Measurements from ENCODE around the gene DENND1A. TPM values are rescaled to one million over a fixed set of nuclear protein-coding genes. Genes with fewer than 3 reads are reported as not detected.
A peak's percentile ranks its signal among the peaks of the same experiment; 100 is the strongest.

The DENND1A gene
- total and polyA plus RNA-seq, 2 donors from 2014 or later = 16.3 to 19.6 TPM

DNA sequence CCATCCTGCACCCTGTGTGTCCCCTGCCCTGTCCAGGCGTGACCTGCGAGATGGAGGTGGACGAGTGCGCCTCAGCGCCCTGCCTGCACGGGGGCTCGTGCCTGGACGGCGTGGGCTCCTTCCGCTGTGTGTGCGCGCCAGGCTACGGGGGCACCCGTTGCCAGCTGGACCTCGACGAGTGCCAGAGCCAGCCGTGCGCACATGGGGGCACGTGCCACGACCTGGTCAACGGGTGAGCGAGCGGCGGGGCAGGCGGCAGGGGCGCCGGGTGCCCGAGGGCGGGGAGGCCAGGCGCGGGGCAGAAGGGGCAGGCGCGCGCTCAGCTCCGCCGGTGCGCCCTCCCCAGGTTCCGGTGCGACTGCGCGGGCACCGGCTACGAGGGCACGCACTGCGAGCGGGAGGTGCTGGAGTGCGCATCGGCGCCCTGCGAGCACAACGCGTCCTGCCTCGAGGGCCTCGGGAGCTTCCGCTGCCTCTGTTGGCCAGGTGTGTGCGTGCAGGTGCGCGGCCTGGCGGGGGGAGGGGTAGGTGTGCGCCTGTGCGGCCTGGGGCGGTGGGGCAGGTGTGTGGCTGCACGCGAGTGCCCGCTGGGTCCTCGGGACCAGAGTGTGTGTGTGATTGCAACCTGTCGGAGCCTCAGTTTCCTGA, 563.9 kb downstream of the DENND1A start:
- Histone ChIP-seq H3K4me1 (ENCODE audit: control insufficient read depth in 2 of 3, insufficient read depth in 2 of 3, low read depth in 1 of 3, low read length in 3 of 3) (no peaks in the 10 kb centered on the region), H3K4me3 (ENCODE audit: low read length in 3 of 3) (no peak overlapping the region), H3K27me3 (ENCODE audit: control insufficient read depth, insufficient read depth, low read length) (no peaks in the 10 kb centered on the region), H3K9ac (ENCODE audit: low read length in 3 of 3) (no peak overlapping the region), H3K27ac (ENCODE audit: low read depth in 2 of 2, low read length in 2 of 2) (no peak overlapping the region), H3K9me3 (ENCODE audit: control insufficient read depth in 2 of 3, insufficient read depth in 1 of 3, low read length in 3 of 3) (no peaks in the 10 kb centered on the region), H3K36me3 (ENCODE audit: control insufficient read depth in 2 of 3, insufficient read depth in 3 of 3, low read length in 3 of 3) (no peaks in the 10 kb centered on the region)
- TF ChIP-seq CTCF (IDR thresholded peaks at IDR 0.05; ENCODE audit: borderline replicate concordance, extremely low read depth, insufficient read depth) = no peak
- intact Hi-C loops (cut with DNase I) = no loop called here
- peak in 2 of 5 donors; percentile 35 to 71 for DNase-seq
- FAIRE-seq = no peak

DNA sequence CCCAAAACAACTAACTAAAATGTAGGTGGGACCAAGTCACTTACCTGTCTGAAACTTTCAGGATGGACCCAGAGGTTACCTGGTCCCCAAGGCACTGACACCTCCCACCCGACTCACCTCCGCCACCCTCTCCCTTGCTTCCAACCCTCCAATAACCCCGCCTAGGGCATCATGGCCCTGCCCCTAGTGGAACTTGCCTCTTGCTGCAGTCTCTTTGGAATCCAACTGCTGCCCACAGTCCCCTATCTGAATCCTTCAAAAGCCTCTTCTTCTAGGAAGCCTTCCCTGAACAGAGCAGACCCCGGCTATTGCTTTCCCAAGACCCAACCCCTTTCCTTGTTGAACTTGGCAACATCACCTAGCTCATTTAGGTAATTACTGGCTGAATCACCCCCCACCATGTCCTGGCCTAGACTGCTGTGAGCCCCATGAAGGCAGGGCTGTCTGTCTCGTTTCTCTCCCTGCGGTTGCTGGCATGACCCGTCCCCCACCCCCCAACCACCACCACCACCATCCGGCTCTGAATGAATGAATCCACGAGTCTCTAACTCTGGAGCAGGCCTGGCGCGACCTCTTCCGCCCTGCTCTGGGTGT, 564.5 kb downstream of the DENND1A start:
- no peak for FAIRE-seq
- Histone ChIP-seq H3K9ac (ENCODE audit: low read length in 3 of 3) (no peak overlapping the region), H3K27me3 (ENCODE audit: control insufficient read depth, insufficient read depth, low read length) (no peaks in the 10 kb centered on the region), H3K36me3 (ENCODE audit: control insufficient read depth in 2 of 3, insufficient read depth in 3 of 3, low read length in 3 of 3) (no peaks in the 10 kb centered on the region), H3K9me3 (ENCODE audit: control insufficient read depth in 2 of 3, insufficient read depth in 1 of 3, low read length in 3 of 3) (no peaks in the 10 kb centered on the region), H3K27ac (ENCODE audit: low read depth in 2 of 2, low read length in 2 of 2) (no peak overlapping the region), H3K4me3 (ENCODE audit: low read length in 3 of 3) (no peak overlapping the region), H3K4me1 (ENCODE audit: control insufficient read depth in 2 of 3, insufficient read depth in 2 of 3, low read depth in 1 of 3, low read length in 3 of 3) (no peaks in the 10 kb centered on the region)
- peak in 1 of 5 donors; percentile 60 for DNase-seq
- intact Hi-C loops (cut with DNase I) = no loop called here
- no peak for TF ChIP-seq CTCF (IDR thresholded peaks at IDR 0.05; ENCODE audit: borderline replicate concordance, extremely low read depth, insufficient read depth)

- no peak for FAIRE-seq
- intact Hi-C loops (cut with DNase I) = no loop called here
- no peak overlapping the region for H3K9ac ChIP-seq (ENCODE audit: low read length in 3 of 3)
These were observed 565.6 kb downstream of the DENND1A start for GRCh38 chr9:123364241-123364824.

More at GRCh38 chr9:123364241-123364824, 565.6 kb downstream of the DENND1A start:
- Histone ChIP-seq H3K36me3 (ENCODE audit: control insufficient read depth in 2 of 3, insufficient read depth in 3 of 3, low read length in 3 of 3) (no peaks in the 10 kb centered on the region), H3K9me3 (ENCODE audit: control insufficient read depth in 2 of 3, insufficient read depth in 1 of 3, low read length in 3 of 3) (no peaks in the 10 kb centered on the region), H3K4me3 (ENCODE audit: low read length in 3 of 3) (no peak overlapping the region), H3K27me3 (ENCODE audit: control insufficient read depth, insufficient read depth, low read length) (no peaks in the 10 kb centered on the region), H3K27ac (ENCODE audit: low read depth in 2 of 2, low read length in 2 of 2) (no peak overlapping the region), H3K4me1 (ENCODE audit: control insufficient read depth in 2 of 3, insufficient read depth in 2 of 3, low read depth in 1 of 3, low read length in 3 of 3) (no peaks in the 10 kb centered on the region)
- peak in 4 of 5 donors; percentile 81 to 90 (median 86) for DNase-seq
- no peak for TF ChIP-seq CTCF (IDR thresholded peaks at IDR 0.05; ENCODE audit: borderline replicate concordance, extremely low read depth, insufficient read depth)

Data from kidney (tissue), 14 donors.